ENCODE measurements around the gene MRPL45. TPM values are rescaled to one million over a fixed set of nuclear protein-coding genes. Genes with fewer than 3 reads are reported as not detected.

MRPL45 gene
- total and polyA plus RNA-seq, 9 of the 15 experiments (the other 6 are each of a cell fraction or from before 2014, with no cell fraction given) = 48.4 to 228 (median 76.8) TPM

GRCh38 chr17:38338535-38338934 lies 41.6 kb downstream of the MRPL45 start (continued):
- TF ChIP-seq CHAMP1 (IDR thresholded peaks at IDR 0.05) (no peak), HES1 (IDR thresholded peaks at IDR 0.05; ENCODE audit: low read depth) (no peak), TAF7 (tag; IDR thresholded peaks at IDR 0.05) (no peak), NR3C1 (CRISPR knock-in tag; IDR thresholded peaks at IDR 0.05) (no peak), CBFA2T3 (IDR thresholded peaks at IDR 0.05) (no peak), TEAD2 (tag; IDR thresholded peaks at IDR 0.05) (no peak), HSF4 (CRISPR knock-in tag; IDR thresholded peaks at IDR 0.05; ENCODE audit: borderline replicate concordance) (no peak), ZNF124 (CRISPR knock-in tag; IDR thresholded peaks at IDR 0.05) (no peak), OTX1 (CRISPR knock-in tag; IDR thresholded peaks at IDR 0.05) (no peak), ZNF140 (CRISPR knock-in tag; IDR thresholded peaks at IDR 0.05) (no peak), HMBOX1 (IDR thresholded peaks at IDR 0.05) (no peak)

Measured in K562 (cell line).